HUES64 (cell line): ENCODE data around the gene BIRC6.
"Not testable (repeated sequence)": the region's sequence is repeated elsewhere in the genome, so short reads cannot be mapped to it uniquely, and the experiment has no call there.

Experiments
- H3K27ac ChIP-seq: 2 replicates; pipeline ENCODE4 v1.7.0; 2013; ENCODE audit warnings: low read depth, low read length, inconsistent platforms
- H3K27me3 ChIP-seq: 2 replicates; pipeline ENCODE4 v1.6.1; 2013; ENCODE audit warnings: mild to moderate bottlenecking, low read length; ENCODE audit not compliant: insufficient read depth
- H3K36me3 ChIP-seq: 2 replicates; pipeline ENCODE4 v1.6.1; 2013; ENCODE audit warnings: mild to moderate bottlenecking, low read length; ENCODE audit not compliant: insufficient read depth
- H3K4me1 ChIP-seq: 2 replicates; pipeline ENCODE4 v1.6.1; 2013; ENCODE audit warnings: mild to moderate bottlenecking, low read length, moderate library complexity; ENCODE audit not compliant: insufficient read depth
- H3K4me3 ChIP-seq: 2 replicates; pipeline ENCODE4 v1.5.1; 2013; ENCODE audit warnings: mild to moderate bottlenecking, low read length, moderate library complexity
- H3K9ac ChIP-seq: 2 replicates; pipeline ENCODE4 v1.6.1; 2013; ENCODE audit warnings: mild to moderate bottlenecking, low read depth, low read length
- H3K9me3 ChIP-seq: 2 replicates; pipeline ENCODE4 v1.6.1; 2013; ENCODE audit warnings: low read depth, low read length; ENCODE audit not compliant: insufficient read depth
- WGBS: fragments of 150-250, 120-280 bp; methylation state at CpG from one replicate; pipeline ENCODE4 v1.1.7; 2013; ENCODE audit warnings: missing lambda C conversion rate; 5-methylcytosine and 5-hydroxymethylcytosine counted together

BIRC6 gene

GRCh38 chr2:32504877-32505478, 148.2 kb downstream of the BIRC6 start:
- H3K4me1 ChIP-seq: no peaks in the 10 kb centered on the region
- no peak overlapping the region for H3K9ac ChIP-seq
- no peak overlapping the region for H3K27ac ChIP-seq
- peaks cover 87% of the 10 kb centered on the region for H3K36me3 ChIP-seq
- 89% methylated on average over 1 of the region's 3 CpGs for WGBS
- no peak overlapping the region for H3K4me3 ChIP-seq
- no peaks in the 10 kb centered on the region for H3K9me3 ChIP-seq
- no peaks in the 10 kb centered on the region for H3K27me3 ChIP-seq

GRCh38 chr2:32506446-32506845, 149.6 kb downstream of the BIRC6 start:
- Histone ChIP-seq H3K9me3 (no peaks in the 10 kb centered on the region), H3K4me3 (no peak overlapping the region), H3K27me3 (no peaks in the 10 kb centered on the region), H3K4me1 (no peaks in the 10 kb centered on the region), H3K27ac (no peak overlapping the region), H3K36me3 (peaks cover 85% of the 10 kb centered on the region), H3K9ac (no peak overlapping the region)
- WGBS: 100% methylated on average over 1 of the region's 1 CpG

DNA sequence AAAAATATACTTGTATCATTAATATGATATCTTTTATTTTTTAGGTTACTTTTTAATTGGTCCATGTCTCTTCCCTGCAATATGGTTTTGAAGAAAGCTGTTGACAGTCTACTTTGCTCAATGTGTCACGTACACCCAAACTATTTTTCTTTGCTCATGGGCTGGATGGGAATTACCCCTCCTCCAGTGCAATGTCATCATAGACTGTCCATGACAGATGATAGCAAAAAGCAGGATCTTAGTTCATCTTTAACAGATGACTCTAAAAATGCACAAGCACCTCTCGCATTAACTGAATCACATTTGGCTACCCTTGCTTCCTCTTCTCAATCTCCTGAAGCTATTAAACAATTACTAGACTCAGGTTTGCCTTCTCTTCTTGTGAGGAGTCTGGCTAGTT, 158.1 kb downstream of the BIRC6 start:
- Histone ChIP-seq H3K27me3 (no peaks in the 10 kb centered on the region), H3K4me1 (no peaks in the 10 kb centered on the region), H3K9me3 (no peaks in the 10 kb centered on the region), H3K4me3 (no peak overlapping the region), H3K9ac (no peak overlapping the region), H3K27ac (no peak overlapping the region), H3K36me3 (peaks cover 90% of the 10 kb centered on the region)
- WGBS: 92% methylated on average over 2 of the region's 2 CpGs

- no peak overlapping the region for H3K27ac ChIP-seq
- no peaks in the 10 kb centered on the region for H3K4me1 ChIP-seq
- H3K27me3 ChIP-seq: no peaks in the 10 kb centered on the region
- H3K4me3 ChIP-seq: no peak overlapping the region
- no peak overlapping the region for H3K9ac ChIP-seq
- peaks cover 90% of the 10 kb centered on the region for H3K36me3 ChIP-seq
- 100% methylated on average over 1 of the region's 1 CpG for WGBS
- no peaks in the 10 kb centered on the region for H3K9me3 ChIP-seq
These were observed 159.7 kb downstream of the BIRC6 start for GRCh38 chr2:32516567-32516966.

GRCh38 chr2:32522770-32523169, 165.9 kb downstream of the BIRC6 start:
- H3K4me3 ChIP-seq: no peak overlapping the region

DNA sequence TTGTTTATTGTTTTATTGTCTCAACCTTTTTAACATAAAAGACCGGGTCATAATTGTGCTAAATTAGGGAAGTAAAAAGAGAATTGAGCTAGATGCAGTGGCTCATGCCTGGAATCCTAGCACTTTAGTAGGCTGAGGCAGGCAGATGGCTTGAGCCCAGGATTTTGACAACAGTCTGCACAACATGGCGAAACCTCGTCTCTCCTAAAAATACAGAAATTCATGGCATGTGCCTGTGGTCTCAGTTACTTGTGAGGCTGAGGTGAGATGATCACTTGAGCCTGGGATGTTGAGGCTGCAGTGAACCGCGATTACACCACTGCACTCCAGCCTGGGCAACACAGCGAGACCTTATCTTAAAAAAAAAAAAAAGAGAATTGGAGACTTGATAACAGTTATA, 166.9 kb downstream of the BIRC6 start:
- H3K36me3 ChIP-seq: peaks cover 80% of the 10 kb centered on the region
- H3K9ac ChIP-seq: no peak overlapping the region
- no peaks in the 10 kb centered on the region for H3K4me1 ChIP-seq
- no peak overlapping the region for H3K27ac ChIP-seq
- H3K4me3 ChIP-seq: no peak overlapping the region
- H3K9me3 ChIP-seq: no peaks in the 10 kb centered on the region
- WGBS: 88% methylated on average over 5 of the region's 6 CpGs
- no peaks in the 10 kb centered on the region for H3K27me3 ChIP-seq

More at GRCh38 chr2:32522770-32523169, 165.9 kb downstream of the BIRC6 start:
- H3K4me1 ChIP-seq: no peaks in the 10 kb centered on the region
- WGBS: 97% methylated on average over 3 of the region's 3 CpGs
- H3K27ac ChIP-seq: no peak overlapping the region
- no peaks in the 10 kb centered on the region for H3K9me3 ChIP-seq
- H3K27me3 ChIP-seq: no peaks in the 10 kb centered on the region
- H3K9ac ChIP-seq: no peak overlapping the region
- peaks cover 84% of the 10 kb centered on the region for H3K36me3 ChIP-seq

GRCh38 chr2:32532341-32532740, 175.5 kb downstream of the BIRC6 start:
- Histone ChIP-seq H3K27ac (no peak overlapping the region), H3K4me1 (no peaks in the 10 kb centered on the region), H3K4me3 (no peak overlapping the region), H3K36me3 (peaks cover 61% of the 10 kb centered on the region), H3K27me3 (no peaks in the 10 kb centered on the region), H3K9ac (no peak overlapping the region), H3K9me3 (no peaks in the 10 kb centered on the region)
- WGBS: 96% methylated on average over 2 of the region's 2 CpGs

- Histone ChIP-seq H3K27ac (no peak overlapping the region), H3K9me3 (no peaks in the 10 kb centered on the region), H3K27me3 (no peaks in the 10 kb centered on the region), H3K36me3 (peaks cover 55% of the 10 kb centered on the region), H3K4me3 (no peak overlapping the region), H3K4me1 (no peaks in the 10 kb centered on the region), H3K9ac (no peak overlapping the region)
- 95% methylated on average over 1 of the region's 1 CpG for WGBS
These were observed 176.1 kb downstream of the BIRC6 start for GRCh38 chr2:32532961-32533360.

DNA sequence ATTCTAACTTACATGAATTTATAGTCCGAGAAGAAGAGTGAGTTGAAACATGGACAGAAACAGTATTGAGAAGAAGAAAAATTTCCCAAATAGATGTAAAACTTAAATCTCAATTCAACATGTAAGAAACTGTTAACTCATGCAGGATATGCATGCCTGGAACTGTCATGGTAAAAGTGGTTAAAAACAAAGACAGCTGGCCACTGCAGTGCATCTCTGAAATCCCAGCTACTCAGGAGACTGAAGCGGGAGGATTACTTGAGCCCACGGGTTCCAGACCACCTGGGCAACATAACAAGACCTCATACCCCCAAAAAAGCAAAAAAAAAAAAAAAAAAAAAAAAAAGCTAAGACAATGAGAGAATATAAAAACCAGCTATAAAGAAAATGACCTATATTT, 178.0 kb downstream of the BIRC6 start:
- Histone ChIP-seq H3K4me3 (no peak overlapping the region), H3K4me1 (no peaks in the 10 kb centered on the region), H3K9me3 (no peaks in the 10 kb centered on the region), H3K27me3 (no peaks in the 10 kb centered on the region), H3K9ac (no peak overlapping the region), H3K27ac (no peak overlapping the region), H3K36me3 (peaks cover 44% of the 10 kb centered on the region)
- WGBS: 95% methylated on average over 3 of the region's 3 CpGs

DNA sequence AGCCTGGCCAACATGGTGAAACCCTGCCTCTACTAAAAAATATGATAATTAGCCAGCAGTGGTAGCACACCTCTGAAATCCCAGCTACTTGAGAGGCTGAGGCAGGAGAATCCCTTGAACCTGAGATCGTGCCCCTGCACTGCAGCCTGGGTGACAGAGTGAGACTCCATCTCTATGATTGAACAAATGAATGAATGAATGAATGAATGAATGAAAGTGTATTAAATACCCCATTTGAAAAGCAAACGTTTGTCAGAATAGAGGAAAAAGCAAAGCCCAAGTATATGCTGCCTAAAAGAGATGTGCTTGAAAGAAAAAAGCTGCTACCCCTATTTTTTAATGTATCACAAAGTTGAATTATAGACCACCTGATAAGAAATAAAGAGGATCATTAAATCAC, 181.9 kb downstream of the BIRC6 start:
- Histone ChIP-seq H3K9ac (no peak overlapping the region), H3K4me3 (no peak overlapping the region), H3K9me3 (no peaks in the 10 kb centered on the region), H3K4me1 (no peaks in the 10 kb centered on the region), H3K27ac (no peak overlapping the region), H3K36me3 (peaks cover 18% of the 10 kb centered on the region), H3K27me3 (no peaks in the 10 kb centered on the region)
- WGBS: 89% methylated on average over 2 of the region's 2 CpGs

DNA sequence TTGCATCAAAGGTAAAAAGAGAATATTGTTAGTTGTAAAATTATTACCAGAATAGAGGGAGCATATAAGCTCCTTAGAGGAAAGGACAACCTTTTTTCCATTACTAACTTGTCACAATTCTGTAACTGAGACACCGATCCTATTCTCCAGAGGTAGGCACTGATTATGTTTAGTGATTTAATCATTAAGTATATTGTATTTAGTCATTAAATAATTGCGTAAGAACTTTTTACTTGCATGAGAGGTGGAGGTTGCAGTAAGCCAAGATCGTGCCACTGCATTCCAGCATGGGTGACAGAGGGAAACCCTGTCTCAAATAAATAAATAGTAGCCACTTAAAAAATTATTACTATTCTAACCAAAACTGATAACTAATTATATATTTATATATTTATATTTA, 195.7 kb downstream of the BIRC6 start:
- not testable (repeated sequence) for H3K9ac ChIP-seq, H3K4me1 ChIP-seq, H3K27me3 ChIP-seq, H3K27ac ChIP-seq, H3K9me3 ChIP-seq, H3K4me3 ChIP-seq
- H3K36me3 ChIP-seq: peaks cover 54% of the 10 kb centered on the region
- WGBS: no CpG with 5 or more reads among the region's 3 CpGs

DNA sequence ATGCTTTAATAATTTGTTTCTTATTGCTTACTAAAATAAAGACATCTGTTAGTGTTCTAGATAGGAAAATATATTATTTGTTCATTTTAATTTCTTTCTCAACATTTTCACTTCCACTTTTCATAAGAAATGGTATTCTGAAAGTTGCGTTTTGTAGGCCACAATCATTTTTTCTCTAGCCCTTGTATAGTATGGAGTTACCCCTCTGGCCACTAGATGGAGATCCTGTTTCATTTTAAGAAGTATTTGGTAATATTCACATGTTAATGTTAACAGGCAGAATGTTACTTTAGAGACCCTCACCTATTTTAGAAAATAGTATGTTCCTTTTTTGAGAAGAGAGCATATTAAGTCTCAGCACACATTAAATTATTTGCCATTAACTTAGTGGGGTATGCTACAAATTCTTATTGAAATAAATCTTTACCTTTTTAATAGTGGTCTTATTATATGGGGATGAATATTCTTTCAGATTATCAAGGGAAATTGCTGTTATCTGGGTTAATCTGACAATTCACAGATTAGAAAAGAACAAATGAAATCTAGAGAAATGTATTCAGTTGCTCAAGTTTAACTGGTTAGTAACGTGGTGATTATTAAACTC, 197.1 kb downstream of the BIRC6 start:
- H3K9me3 ChIP-seq: no peaks in the 10 kb centered on the region
- H3K4me3 ChIP-seq: no peak overlapping the region
- H3K27me3 ChIP-seq: no peaks in the 10 kb centered on the region
- no peak overlapping the region for H3K9ac ChIP-seq
- H3K36me3 ChIP-seq: peaks cover 47% of the 10 kb centered on the region
- 87% methylated on average over 2 of the region's 2 CpGs for WGBS
- H3K27ac ChIP-seq: no peak overlapping the region
- H3K4me1 ChIP-seq: no peaks in the 10 kb centered on the region
